GM18870 (cell line): ENCODE measurements around the gene IL21.

Experiments
- ATAC-seq: cut with Tn5 transposase; IDR thresholded peaks from one replicate; pipeline ENCODE4 v1.9.1; 2021; ENCODE audit warnings: moderate library complexity; ENCODE audit not compliant: unreplicated experiment

Gene IL21

DNA sequence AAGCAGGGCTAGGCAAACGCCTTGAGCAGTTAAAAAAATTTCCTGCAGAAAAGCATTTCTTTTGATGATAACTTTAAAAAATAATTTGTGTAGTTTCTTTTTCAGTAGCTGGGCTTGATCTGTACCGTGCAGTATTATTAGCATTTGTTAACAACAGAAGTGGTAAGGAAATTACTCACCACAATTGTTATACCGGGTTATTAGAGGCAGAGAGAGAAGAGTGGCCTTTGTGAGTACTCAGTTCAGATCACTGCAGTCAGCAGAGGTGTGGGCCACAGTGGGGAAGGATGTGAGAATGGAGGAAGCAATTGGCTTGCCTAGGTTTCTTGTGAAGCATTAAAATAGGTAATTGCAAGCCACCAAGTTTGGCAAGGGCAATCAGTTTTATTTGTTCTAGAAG is 14.3 kb upstream of the IL21 start:
- ATAC-seq: peak; percentile 63

GRCh38 chr4:122633211-122633610 is 12.3 kb upstream of the IL21 start:
- ATAC-seq: no peak

GRCh38 chr4:122632396-122633143 is 11.7 kb upstream of the IL21 start:
- ATAC-seq: peak; percentile 89

GRCh38 chr4:122625156-122625555 is 4.3 kb upstream of the IL21 start:
- ATAC-seq: no peak

GRCh38 chr4:122624205-122624604 is 3.3 kb upstream of the IL21 start:
- no peak for ATAC-seq

- ATAC-seq: no peak
Measured at GRCh38 chr4:122623637-122624166, 2.8 kb upstream of the IL21 start.

GRCh38 chr4:122622400-122622799 is 1.5 kb upstream of the IL21 start:
- no peak for ATAC-seq

- ATAC-seq: no peak
Measured at GRCh38 chr4:122619611-122620010, 1.3 kb downstream of the IL21 start.

DNA sequence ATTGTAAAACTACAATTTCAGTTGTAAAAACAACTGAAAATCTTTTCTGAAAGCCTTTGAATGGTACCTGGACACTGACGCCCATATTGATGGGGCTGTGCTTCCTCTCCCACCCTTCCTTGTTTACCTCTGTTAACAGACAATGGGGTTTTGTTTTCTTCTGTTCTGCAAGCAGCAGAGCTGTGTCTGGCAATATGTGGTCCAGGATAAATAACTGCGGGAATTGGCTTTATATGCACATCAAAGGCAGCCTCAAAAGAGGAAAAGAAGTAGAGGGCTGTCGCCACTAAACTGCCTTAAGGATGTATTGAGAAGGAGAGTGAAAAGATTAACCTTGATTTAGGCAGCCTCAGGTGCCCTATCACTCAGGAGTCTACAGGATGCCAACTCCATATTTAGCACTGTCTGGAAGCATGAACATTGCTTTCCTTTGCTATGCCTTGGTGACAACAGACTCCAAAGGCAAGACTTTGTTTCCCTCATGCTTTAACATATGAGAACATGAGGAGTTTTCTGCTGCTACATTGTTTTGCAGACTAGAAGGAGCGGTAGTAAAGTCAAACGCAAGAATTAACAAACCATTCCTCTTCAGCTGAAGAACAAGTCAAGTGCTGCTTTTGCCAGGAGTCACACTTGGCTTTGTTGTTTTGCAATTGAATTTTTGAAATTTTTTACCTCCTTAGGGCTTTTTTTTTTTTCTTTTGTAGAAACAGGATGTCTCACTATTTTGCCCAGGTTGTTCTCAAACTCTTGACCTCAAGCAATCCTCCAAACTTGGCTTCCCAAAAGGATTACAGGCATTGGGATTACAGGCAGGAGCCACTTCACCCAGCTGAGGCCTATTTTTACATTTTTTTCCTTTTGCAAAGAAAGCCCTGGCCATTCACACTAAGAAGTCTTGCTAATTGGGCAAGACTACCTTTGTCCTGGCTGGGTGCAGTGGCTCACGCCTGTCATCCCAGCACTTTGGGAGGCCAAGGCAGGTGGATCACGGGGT is 3.0 kb downstream of the IL21 start:
- no peak for ATAC-seq

GRCh38 chr4:122616915-122617596 is 3.8 kb downstream of the IL21 start:
- ATAC-seq: no peak

GRCh38 chr4:122614621-122615020 is 6.2 kb downstream of the IL21 start:
- no peak for ATAC-seq

- ATAC-seq: no peak
Measured at GRCh38 chr4:122612540-122612939, 8.3 kb downstream of the IL21 start.

DNA sequence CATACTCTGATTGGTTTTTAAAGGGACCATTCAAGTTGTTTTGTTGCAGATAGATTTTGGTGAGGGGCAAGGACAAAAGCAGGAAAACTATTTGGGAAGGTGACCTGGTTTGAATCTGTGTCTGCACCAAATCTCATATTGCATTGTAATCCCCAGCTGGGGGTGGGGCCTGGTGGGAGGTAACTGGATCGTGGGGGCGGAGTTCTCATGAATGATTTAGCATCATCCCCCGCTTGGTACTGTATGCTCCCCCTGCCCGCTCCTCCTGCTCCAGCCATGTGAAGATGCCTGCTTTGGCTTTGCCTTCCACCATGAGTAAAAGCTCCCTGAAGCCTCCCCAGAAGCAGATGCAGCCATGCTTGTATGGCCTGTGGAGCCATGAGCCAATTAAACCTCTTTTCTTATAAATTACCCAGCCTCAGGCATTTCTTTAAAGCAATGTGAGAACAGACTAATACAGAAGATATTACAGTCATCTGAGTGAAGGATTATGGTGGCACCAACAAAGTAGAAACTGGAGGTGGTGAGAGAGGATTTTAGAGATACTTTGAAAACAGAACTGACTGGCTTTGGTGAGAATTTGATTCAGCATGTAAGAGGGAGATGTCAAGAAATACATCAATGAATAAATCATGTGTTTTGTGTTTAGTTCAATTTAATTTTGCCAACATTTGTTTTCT is 14.4 kb downstream of the IL21 start:
- no peak for ATAC-seq

DNA sequence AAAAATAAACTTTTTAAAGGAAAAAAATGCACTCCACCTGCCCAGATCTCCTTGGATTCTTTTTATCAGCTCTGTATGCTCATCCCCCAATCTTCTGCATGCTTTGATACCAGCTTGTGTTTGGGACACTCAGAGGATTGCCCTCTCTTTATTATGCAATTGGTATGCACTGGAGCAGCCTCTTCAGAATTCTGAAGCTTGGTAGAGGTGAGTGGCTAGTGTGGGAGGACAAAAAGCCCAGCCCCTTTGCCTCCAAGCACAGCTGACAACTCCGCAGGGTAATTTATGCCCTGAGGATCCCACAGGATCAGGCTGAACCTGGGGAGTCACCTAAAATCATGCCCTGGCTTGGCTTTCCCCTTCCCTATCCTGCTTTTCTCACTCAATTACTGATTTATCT is 16.7 kb downstream of the IL21 start:
- no peak for ATAC-seq

GRCh38 chr4:122603156-122603574 is 17.7 kb downstream of the IL21 start:
- no peak for ATAC-seq

GRCh38 chr4:122602277-122603142 is 18.4 kb downstream of the IL21 start:
- peak; percentile 60 for ATAC-seq

DNA sequence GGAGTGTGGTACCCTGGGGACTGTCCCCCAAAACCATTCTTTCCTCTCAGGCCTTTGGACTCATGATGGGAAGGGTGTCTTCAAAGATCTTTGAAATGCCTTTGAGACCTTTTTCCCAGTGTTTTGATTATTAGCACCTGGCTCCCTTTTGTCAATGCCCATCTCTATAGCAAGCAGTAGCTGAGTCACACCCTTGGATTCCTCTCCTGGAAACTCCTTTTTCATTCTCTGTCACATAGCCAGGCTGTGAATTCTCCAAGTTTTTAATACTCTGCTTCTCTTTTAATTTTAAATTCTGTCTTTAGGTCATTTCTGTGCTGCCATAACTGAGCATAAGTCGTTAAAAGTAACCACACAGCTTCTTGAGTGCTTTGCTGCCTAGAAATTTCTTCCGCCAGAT is 29.7 kb downstream of the IL21 start:
- no peak for ATAC-seq

DNA sequence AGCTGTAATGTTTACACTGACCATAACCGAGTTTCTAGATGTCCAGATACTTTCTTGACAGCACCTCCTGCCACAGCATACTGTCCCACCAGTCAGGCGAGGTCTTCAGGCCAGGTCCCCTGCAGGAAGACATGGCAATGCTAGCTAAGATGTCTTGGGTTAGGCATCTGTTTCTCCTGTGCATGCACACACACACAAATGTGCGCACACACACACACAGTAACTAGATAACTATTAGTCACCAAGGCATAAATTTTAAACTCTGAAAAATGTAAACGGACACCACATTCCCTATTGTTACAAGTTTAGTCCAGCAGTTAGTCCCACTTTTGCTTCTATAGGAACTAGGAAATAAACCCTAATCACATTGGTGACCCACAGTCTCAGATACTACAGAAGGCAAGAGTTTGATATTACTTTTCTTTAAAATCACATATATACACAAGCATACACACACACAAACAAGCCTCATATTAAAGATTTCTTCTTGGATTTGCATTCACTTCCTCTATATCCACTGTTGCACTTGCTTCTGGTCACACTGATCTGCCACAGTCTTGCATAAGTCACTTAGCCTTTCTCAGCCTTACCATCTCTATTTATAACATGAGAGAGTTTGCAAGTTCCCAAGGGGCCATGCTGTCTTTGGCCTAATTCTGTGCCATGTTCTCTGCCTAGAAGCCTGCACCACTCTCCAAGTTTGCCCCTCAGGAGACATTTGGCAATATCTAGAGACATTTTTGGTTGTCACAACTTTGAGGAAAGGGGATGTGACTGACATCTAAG is 32.2 kb downstream of the IL21 start:
- no peak for ATAC-seq

GRCh38 chr4:122584519-122584918 is 36.3 kb downstream of the IL21 start:
- ATAC-seq: peak; percentile 88
